ENCODE data around the gene PIGQ. TPM values are rescaled to one million over a fixed set of nuclear protein-coding genes. Genes with fewer than 3 reads are reported as not detected.

The PIGQ gene
- total RNA-seq, 4 donors from 2014 or later: 37.4 to 115 (median 56.0) TPM

- no peaks in the 10 kb centered on the region for H3K9me3 ChIP-seq
- no peak for TF ChIP-seq EP300 (IDR thresholded peaks at IDR 0.05; ENCODE audit: low read depth)
- in situ Hi-C loops (cut with MboI; ENCODE audit: low pct_ligation_motif_present in 1 of 4, low pct_unique_long_range_greater_than_20kb in 1 of 4, low sequenced_read_pairs in 3 of 4) (no loop called here), intact Hi-C loops (cut with DNase I; ENCODE audit: low total_unique reads) (loop anchor here (5.0 kb wide), 1 partner anchor 84 kb away; no protein-coding TSS in a partner anchor)
- H3K27me3 ChIP-seq: no peaks in the 10 kb centered on the region
- H3K4me1 ChIP-seq: peaks cover 0 to 6% (median 2%) of the 10 kb centered on the region in 4 donors
- H3K36me3 ChIP-seq: peaks cover 0 to 10% (median 0%) of the 10 kb centered on the region in 4 donors
- no peak for DNase-seq
- no peak overlapping the region for H3K27ac ChIP-seq
- WGBS, 2 donors (ENCODE audit: low coverage in 1 of 2): 60 to 77% methylated on average over 1 to 14 of the region's 24 CpGs
- H3K4me3 ChIP-seq: no peak overlapping the region
These were observed 8.6 kb downstream of the PIGQ start for GRCh38 chr16:578232-578869.

GRCh38 chr16:578870-579405 lies 9.2 kb downstream of the PIGQ start:
- no peak overlapping the region for H3K27ac ChIP-seq
- 0 to 13% methylated on average over 7 to 28 of the region's 34 CpGs for WGBS, 2 donors (ENCODE audit: low coverage in 1 of 2)
- H3K4me1 ChIP-seq: peaks cover 0 to 6% (median 2%) of the 10 kb centered on the region in 4 donors
- H3K9me3 ChIP-seq: no peaks in the 10 kb centered on the region
- TF ChIP-seq POLR2AphosphoS5 (IDR thresholded peaks at IDR 0.05) (peak in 1 of 3 donors; percentile 36), EP300 (IDR thresholded peaks at IDR 0.05; ENCODE audit: low read depth) (no peak), POLR2A (IDR thresholded peaks at IDR 0.05) (no peak)
- TF ChIP-seq, protein P1, sequence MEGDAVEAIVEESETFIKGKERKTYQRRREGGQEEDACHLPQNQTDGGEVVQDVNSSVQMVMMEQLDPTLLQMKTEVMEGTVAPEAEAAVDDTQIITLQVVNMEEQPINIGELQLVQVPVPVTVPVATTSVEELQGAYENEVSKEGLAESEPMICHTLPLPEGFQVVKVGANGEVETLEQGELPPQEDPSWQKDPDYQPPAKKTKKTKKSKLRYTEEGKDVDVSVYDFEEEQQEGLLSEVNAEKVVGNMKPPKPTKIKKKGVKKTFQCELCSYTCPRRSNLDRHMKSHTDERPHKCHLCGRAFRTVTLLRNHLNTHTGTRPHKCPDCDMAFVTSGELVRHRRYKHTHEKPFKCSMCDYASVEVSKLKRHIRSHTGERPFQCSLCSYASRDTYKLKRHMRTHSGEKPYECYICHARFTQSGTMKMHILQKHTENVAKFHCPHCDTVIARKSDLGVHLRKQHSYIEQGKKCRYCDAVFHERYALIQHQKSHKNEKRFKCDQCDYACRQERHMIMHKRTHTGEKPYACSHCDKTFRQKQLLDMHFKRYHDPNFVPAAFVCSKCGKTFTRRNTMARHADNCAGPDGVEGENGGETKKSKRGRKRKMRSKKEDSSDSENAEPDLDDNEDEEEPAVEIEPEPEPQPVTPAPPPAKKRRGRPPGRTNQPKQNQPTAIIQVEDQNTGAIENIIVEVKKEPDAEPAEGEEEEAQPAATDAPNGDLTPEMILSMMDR (IDR thresholded peaks at IDR 0.05): peak; percentile 70 to 95 (median 90)
- H3K27me3 ChIP-seq: no peaks in the 10 kb centered on the region
- intact Hi-C loops (cut with DNase I; ENCODE audit: low total_unique reads) (loop anchor here (5.0 kb wide), 1 partner anchor 83 kb away; no protein-coding TSS in a partner anchor), in situ Hi-C loops (cut with MboI; ENCODE audit: low pct_ligation_motif_present in 1 of 4, low pct_unique_long_range_greater_than_20kb in 1 of 4, low sequenced_read_pairs in 3 of 4) (no loop called here)
- peak overlapping the region in 1 of 4 donors; percentile 26 for H3K4me3 ChIP-seq
- peak; percentile 79 for DNase-seq
- H3K36me3 ChIP-seq: peaks cover 0 to 10% (median 0%) of the 10 kb centered on the region in 4 donors

DNA sequence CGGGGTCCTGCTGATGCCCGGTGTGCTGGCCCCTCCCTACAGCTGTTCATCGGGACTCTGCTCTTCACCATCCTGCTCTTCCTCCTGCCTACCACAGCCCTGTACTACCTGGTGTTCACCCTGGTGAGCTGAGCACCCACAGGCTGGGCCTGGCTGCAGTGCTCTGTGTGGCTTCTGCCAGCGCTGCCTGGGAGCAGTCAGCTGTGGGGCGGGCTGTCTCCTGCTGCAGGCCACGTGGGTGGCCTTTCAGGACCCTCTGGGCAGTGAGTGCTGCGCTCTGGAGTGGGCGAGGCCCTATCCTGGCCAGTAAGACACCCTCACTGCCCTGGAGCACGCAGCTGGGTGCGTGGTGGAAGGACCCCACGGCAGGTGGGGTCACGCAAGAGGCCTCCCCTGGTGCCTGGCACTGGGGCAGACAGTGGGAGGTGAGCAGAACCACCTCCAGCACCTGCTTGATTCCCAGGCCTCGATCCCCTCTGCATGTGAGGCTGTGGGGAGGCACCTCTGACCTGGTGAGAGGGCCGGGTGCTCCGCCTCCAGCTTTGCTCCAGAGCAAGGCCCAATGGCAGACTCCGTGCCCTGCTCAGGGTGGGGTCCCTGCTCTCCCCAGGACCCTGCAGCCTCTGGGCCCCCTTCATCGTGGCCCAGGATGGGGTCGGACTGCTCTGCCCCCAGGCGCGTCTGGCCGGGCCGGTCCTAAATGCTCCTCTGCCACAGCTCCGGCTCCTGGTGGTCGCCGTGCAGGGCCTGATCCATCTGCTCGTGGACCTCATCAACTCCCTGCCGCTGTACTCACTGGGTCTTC lies 10.6 kb downstream of the PIGQ start:
- Histone ChIP-seq H3K4me3 (no peak overlapping the region), H3K27me3 (no peaks in the 10 kb centered on the region), H3K36me3 (no peaks in the 10 kb centered on the region), H3K4me1 (peaks cover 0 to 6% (median 2%) of the 10 kb centered on the region in 4 donors), H3K27ac (no peak overlapping the region), H3K9me3 (no peaks in the 10 kb centered on the region)
- intact Hi-C loops (cut with DNase I; ENCODE audit: low total_unique reads): no loop called here
- TF ChIP-seq POLR2AphosphoS5 (IDR thresholded peaks at IDR 0.05) (no peak), POLR2A (IDR thresholded peaks at IDR 0.05) (no peak), EP300 (IDR thresholded peaks at IDR 0.05; ENCODE audit: low read depth) (no peak)
- TF ChIP-seq, protein P1 (IDR thresholded peaks at IDR 0.05): no peak
- DNase-seq: no peak
- in situ Hi-C loops (cut with MboI; ENCODE audit: low pct_ligation_motif_present in 1 of 4, low pct_unique_long_range_greater_than_20kb in 1 of 4, low sequenced_read_pairs in 3 of 4): no loop called here
- WGBS, 2 donors (ENCODE audit: low coverage in 1 of 2): 93% methylated on average over 27 of the region's 27 CpGs; no CpG with 5 or more reads in 1 of the 2 donors

GRCh38 chr16:580946-581498 lies 11.3 kb downstream of the PIGQ start:
- intact Hi-C loops (cut with DNase I; ENCODE audit: low total_unique reads): no loop called here
- Histone ChIP-seq H3K36me3 (no peaks in the 10 kb centered on the region), H3K4me3 (no peak overlapping the region), H3K27ac (no peak overlapping the region), H3K9me3 (no peaks in the 10 kb centered on the region), H3K27me3 (no peaks in the 10 kb centered on the region), H3K4me1 (peaks cover 0 to 6% (median 2%) of the 10 kb centered on the region in 4 donors)
- in situ Hi-C loops (cut with MboI; ENCODE audit: low pct_ligation_motif_present in 1 of 4, low pct_unique_long_range_greater_than_20kb in 1 of 4, low sequenced_read_pairs in 3 of 4): no loop called here
- WGBS, 2 donors (ENCODE audit: low coverage in 1 of 2): 97% methylated on average over 19 of the region's 19 CpGs; no CpG with 5 or more reads in 1 of the 2 donors
- TF ChIP-seq POLR2A (IDR thresholded peaks at IDR 0.05): no peak
- no peak for TF ChIP-seq EP300 (IDR thresholded peaks at IDR 0.05; ENCODE audit: low read depth)
- TF ChIP-seq POLR2AphosphoS5 (IDR thresholded peaks at IDR 0.05): no peak
- TF ChIP-seq, protein P1 (IDR thresholded peaks at IDR 0.05): no peak
- DNase-seq: no peak

Measured in transverse colon (tissue), 4 donors.